Activated T-cell treated with anti-CD3 and anti-CD28 coated beads for 48 hours (primary cell): ENCODE results near the gene C5.

ENCODE experiments used
- DNase-seq: peaks from one replicate; pipeline ENCODE4 v3.0.0-alpha.2; 2020; ENCODE audit warnings: low read depth

Gene C5

DNA sequence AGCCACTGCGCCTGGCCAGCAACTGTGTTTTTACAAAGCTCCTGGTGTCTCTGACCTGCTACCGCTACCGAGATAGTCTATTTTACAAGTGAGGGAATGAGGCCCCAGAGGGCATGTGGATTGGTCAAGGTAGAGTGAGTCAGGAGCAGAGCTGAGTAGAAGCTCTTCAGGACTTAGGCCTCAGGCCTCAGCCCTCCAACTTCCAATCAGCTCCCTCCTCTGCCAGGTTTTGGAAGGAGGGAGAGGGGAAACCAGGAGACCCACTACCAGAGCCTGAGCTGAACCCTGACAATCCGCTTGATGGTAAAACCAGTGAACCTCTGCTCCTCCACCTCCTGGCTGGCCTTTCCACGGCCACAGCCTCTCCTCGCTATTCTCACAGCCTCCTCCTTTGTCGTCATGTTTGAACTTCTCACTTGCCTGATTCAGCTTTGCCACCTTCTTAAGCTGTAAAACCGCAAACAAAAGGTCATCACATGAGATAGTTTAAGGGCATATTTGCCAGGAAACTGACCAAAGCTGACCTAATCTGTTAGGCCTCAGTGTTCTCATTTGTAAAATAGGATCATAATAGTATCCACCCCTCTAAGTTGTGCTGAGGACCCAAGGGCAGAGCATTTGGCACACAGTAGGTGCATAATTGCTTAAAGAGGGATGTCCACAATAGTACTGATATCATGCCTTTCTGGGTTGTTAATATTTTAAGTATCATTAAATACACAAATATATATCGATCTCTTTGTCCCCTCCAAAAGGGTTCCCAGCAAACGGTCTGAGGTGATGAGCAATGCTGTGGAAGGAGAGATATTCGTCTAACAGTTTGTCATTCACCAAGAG lies 125.2 kb downstream of the C5 start:
- no peak for DNase-seq

DNA sequence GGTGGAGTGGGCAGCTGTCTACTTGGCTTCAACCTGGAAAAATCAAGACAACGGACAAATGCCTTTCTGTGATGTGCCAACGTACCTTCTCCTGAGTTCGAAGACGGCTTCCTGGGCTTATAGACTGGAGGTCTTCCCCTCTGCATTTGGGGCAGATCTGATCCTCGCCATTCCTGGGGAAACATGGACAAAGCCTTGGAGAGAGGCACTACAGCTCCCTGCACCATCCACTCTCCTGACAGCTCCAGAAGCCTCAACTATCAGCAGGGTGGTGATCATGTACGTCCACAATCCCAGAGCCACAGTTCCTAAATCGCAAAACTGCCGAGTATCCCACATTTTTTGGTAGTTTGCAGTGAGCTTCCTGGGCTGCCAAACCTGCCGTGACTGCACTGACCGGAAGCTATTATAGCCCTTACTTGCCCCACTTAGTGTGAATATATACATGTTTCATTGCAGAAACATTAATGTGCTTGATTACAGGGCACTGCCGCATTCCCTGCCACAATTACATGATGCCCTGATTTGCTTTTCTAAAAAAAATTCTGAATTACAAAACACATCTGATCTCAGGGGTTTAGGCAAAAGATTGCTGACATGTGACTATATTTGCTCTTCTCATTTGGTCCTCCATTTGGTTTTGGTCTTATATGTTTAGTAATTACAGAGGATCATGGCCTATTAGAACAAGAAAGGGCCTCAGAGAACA lies 126.3 kb downstream of the C5 start:
- DNase-seq = no peak

DNA sequence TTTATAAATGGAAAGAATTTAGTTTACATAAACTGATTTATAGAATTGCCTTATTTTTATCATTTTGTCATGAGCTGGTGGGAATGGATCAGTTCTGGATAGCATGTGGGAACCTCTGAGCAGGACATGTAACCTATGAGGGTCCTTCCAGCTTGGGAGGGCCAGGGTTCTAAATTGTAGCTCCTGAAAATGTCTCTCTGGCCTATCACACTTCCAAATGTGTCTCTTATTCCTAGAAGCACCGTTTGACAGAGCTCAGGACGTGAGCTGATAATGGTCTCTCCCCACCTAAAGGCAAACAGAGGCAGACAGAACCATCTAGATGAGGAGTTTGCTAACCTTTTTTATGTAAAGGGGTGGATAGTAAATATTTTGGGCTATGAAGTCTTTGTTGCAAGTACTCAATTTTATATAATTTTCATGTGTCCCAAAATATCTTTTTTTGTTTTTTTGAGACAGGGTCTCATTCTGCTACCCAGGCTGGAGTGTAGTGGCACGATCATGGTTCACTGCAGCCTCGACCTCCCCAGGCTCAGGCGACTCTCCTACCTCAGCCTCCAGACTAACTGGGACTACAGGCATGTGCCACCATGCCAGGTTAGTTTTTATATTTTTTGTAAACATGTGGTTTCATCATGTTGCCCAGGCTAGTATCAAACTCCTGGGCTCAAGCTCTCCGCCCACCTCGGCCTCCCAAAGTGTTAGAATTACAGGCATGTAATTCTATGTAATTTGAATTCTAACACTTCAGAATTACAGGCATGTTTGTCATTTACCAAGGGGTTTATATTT lies 127.5 kb downstream of the C5 start:
- no peak for DNase-seq

DNA sequence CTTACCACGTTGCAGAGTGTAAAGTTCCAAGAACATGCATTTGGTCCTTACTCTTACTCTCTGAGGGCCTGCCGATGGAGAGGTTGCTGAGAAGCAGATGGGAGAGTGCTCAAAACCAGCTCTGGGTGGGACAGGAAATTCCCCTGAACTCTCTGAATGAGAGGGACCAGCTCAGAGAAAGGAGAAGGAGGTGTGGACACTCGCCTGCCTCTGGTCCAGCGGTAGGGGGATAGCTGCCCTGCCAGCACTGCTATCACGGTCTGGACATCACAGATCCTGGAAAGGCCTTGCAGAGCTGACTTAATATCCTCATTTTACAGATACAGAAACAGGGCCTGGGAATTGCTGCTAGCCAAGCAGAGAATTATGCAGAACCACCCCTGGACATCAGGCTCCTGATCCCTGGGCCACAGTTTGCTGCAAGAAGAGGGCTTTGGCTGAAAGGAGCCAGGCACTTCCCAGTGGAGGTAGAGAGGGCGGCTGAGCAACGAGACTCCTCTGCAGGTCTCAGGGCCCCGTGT lies 128.4 kb downstream of the C5 start:
- DNase-seq = no peak

DNA sequence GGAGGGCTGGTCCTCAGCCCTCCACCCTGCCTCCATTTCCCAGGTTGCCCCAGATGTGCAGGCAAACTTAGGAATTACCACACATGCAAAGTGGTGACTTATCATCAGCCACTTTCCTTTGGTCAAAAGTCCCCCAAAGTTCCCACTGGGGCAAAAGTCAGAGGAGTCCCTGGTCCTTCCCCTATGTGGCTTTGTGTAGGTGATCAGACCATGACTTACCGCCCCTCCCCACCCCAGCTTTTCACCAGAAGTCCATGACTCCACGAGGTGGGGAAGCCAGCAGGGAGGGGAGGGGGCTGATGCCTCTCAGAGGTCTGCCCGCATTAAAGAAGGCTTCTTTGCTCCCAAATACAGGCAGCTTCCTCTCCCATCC lies 129.3 kb downstream of the C5 start:
- no peak for DNase-seq

DNA sequence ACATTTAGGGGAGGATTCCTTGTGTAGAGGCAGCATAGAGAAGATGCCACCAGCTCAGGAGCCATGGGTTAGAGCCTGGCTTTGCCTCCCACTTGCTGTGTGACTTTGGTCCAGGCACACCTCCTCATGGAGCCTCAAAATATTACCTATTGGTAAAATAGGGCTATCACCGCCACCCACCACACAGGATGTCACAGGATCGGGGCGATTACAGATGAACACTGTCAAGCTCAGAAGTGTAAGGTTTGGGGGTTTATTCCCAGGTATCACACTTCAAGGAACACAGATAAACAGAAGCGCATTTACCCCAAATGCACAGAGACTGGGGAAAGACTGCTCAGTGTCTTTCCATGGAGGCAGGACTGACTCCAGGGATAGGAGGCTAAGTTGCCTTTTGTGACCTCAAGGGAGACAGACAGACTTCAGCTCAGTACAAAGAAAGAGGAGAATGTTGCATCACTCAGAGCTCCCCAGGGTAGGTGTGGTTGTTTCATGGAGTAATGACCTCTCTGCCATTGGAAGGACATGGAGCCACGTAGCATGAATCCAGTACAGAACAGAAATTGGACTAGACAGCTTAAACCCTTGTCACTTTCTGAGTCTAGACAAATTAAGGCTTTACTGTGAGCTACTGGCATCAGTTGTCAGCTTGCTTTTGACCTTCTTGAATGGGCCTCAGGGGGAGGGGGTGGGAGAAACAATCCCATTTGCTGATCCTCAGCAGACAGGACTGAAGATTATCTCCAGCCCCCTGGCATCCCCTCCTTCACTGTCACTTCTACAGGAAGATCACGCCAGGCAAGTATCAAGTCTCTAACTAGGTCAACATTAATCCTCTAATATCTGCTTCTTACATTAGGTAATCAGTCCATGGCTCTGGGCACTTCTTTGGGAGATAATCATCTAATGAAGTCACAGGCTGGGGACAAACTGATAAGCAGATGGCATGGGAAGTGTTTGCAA lies 130.0 kb downstream of the C5 start:
- DNase-seq = no peak

DNA sequence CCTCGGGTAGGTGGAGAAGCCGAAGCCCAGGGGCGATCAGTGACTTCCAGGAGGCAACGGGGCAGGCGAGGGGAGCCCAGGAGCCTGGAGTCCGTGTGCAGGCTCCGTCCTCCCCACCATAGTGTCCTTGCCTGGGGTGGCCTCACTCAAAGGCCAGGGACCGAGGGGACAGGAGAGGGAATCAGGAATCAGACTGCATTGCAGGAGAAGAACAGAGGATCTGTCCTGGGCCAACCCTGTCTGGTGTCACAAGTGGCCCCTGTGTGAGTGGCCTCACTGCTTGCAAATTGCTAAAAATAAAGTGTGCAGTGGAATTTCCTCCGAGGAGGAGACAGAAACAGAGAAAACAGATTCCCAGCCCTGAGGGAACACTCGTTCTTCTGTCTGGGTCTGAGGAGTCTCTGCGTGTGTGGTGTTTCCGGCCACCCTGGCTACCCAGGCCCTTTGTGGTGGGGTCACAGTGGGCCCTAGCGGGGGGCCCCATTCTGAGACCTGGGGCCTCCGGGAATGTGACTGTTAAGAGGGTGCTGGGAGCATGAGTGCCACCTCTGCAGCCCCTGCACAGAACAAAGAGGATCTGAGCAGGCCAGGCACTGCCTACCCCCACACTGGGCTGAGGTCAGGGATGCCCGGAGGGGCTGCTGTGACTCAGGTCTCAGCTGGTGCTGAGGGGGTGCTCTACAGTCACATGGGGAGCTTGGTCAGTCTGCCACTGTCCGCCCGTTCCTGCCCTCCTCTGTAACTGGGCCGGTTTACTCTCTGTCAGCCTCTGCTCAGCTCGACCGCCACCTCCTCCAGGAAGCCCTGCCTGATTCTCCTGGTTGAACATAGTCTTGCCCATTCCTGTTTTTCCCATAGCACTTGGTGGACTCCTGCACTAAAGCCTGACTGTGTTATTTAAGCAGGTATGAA lies 130.9 kb downstream of the C5 start:
- no peak for DNase-seq

DNA sequence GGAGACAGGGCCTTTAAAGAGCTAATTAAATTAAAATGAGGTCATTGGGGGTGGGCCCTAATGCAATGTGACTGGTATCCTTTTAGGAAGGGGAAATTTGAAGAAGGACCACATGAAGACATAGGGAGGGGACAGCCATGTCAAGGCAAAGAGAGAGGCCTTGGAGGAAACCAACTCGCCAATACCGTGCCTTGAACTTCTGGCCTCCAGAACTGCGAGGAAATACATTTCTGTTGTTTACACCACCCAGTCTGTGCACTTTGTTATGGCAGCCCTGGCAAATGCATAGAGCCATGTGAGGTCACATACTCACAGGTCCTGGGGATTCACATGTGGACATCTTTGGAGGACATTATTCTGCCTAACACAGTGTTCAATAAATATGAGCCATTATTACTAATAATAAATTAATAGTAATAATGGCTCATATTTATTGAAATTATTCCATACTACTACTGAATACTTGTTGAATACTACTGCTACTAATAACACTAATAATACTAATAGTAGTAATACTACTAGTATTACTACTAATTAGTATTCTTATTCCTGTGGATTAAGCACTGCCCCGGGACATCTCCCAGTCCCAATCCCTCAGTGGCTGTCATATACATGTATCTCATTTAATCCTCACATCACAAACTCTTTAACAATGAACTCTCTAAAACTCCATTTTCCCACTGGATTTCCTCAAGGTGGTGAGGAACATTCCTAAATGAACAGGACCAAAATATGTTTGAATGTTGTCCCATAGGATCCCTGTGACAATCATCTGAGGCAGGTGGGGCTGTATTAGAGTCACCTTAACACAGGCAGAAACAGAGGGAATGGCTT lies 131.9 kb downstream of the C5 start:
- DNase-seq = no peak

DNA sequence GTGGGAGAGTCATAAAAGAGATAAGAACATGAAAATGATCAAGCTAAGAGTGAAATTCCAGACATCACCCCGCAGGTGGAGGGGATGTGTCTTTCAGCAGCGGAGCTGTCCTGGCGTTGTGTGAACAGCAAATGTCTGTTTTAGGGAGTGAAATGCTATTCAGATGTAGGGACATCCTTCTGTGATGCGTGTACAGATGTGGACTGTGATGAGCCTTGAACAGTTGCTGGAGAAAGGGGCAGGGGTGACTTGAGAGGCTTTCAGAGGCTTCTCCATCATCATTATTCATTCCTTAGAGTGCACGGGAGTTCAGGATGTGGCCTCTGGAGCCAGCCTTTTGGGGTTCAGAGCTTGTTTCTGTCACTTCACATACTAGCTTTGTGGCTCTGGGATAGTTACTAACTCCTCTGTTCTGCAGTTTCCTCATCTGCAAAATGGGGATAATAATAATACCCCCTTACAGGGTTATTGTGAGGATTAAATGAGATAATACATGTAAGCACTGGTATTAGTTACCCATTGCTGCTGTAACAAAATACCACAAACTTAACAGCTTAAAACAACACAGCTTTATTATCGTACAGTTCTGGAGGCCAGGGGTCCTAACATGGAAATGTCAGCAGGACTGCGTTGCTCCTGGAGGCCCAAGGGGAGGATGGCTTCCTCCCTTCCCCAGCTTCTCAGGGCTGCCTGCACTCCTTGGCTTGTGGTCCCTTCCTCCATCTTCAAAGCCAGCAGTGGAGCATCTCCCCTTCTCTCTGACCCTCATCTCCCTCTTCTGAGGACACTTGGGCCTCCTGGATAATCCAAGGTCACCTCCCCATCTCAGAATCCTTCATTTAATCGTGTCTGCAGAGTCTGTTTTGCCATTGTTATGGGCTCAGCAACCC lies 132.8 kb downstream of the C5 start:
- DNase-seq = no peak

DNA sequence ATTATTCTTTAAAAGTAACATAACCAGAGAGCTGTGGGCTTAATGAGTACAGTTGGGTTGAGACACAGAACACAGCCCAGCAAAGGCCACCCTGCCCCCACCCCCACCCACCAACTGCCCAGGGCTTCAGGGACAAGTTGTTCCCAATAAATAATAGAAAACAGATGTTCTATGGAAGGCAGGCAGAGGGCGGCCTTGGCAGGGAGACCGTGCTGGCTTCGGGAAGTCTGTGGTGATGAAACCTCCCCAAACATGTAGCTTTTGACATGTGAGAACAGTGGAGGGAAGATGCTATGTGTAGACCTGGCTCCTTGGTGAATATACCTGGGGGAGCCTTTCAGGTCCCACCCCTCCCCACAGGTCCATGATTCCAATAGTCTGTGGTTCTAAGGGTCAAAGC lies 133.5 kb downstream of the C5 start:
- no peak for DNase-seq

DNA sequence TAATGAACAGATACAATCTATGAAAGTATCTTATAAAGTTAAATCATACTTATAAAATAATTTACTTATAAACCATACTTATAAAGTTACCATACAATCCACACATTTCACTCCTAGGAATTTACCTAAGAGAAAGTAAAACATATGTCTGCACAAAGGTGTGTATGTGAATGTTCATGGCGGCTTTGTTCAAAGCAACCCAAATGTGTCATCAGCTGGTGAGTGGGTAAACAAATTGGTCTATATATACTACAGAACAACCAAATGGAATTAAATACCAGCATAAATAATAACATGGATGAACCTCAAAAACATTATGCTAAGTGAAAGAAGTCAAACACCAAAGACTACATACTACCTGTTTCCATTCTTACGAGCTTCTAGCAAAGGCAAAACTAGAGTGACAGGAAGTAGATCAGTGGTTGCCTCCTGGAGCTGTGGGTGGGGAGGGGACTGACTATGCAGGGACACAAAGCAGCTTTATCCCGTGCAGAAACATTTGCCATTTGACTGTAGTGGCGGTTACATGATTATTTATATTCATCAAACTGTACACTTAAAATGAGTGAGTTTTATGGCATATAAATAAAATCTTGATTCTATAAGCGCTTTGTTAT lies 134.1 kb downstream of the C5 start:
- DNase-seq = no peak

DNA sequence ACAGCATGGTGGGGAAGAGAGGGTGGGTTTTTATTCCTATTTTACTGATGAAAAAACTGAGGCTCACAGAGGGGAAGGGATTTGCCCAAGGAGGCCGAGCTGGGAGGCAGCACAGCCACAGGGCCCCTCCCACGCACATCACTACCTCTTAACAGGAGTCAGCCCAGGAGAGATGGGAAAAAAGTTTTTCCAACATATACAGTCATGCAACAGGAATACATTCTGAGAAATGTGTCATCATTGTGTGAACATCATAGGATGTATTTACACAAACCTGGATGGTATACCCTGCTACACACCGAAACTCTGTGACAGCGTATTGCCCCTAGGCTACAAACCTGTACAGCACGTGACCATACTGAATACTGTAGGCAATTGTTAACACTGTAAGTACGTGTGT lies 135.1 kb downstream of the C5 start:
- DNase-seq = no peak

DNA sequence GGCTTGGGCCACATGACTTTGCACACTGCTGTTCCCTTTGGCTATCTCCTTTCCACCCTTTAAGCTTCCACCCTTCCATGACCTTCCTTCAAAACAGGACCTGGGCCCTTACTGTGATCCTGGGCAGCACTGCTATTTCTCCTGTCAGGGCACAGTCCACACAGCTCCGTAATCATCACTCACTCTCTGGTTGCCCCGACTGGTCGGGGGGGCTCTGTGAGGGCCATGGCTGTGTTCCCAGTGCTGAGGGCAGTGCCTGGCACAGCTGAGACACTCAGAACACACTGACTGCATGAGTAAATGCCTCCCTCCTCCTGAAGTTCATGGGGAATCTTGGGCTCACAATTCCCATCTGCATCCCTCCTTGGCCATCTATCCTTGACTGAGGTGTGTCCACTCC lies 135.7 kb downstream of the C5 start:
- DNase-seq = no peak

DNA sequence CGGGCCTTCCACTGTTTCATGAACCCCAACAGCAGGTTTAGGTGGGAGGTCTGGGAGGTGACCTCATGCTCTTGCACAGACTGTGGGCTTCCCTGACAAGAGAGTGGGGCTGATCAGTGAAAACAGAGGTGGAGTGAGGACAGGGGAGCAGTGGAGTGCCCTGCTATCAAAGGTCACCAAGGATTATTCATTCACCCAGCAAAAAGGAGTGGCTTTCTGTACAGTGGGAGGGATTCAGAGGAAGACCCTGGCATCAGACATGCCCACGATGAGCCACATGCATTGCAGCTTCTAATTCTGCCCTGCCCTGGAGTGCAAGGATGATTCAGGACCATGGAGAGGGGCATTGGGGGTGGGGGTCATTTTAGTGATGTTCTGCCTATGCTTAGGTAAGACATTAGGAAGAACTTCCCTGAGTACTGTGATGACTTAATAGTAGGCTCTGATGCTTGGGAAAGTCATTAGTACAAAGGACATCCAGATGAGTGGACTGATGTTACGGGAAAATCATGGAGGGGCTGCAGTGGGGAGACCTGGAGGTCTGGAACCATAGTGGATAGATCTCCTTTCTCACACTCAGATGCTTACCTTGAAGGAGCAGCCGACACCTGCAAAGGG lies 136.3 kb downstream of the C5 start:
- DNase-seq = no peak

DNA sequence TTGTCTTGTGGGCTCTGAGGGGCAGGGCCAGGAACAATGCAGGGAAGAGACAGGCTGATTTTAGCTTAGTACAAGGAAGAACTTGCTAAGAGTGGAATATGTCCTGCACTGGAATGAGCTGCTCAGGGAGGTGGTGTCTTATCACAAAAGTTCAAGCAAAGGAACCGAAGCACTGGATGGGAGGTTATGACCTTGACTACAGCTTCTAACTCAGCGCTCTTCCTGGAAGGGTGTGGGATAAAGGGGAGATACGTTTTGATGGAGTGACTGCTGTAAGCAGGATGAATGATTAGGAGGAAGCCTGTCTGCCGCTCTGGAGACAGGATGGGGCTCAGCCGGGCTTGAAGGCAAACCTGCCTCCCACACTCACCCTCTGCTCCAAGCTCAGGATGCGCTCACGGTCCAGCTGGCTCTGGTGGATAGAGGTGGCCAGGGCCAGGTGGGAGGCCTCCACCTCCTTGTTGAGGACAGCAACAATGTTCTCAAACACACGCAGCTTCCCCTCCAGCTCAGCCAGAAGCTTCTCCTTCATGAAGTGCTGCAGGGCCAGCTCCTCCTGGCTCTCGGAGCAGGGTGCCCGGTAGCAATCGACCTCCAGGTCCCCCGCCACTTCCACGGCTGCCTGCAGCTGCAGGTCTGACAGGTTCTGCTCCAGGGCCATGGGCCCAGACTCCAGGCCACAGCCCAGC lies 137.0 kb downstream of the C5 start:
- no peak for DNase-seq

DNA sequence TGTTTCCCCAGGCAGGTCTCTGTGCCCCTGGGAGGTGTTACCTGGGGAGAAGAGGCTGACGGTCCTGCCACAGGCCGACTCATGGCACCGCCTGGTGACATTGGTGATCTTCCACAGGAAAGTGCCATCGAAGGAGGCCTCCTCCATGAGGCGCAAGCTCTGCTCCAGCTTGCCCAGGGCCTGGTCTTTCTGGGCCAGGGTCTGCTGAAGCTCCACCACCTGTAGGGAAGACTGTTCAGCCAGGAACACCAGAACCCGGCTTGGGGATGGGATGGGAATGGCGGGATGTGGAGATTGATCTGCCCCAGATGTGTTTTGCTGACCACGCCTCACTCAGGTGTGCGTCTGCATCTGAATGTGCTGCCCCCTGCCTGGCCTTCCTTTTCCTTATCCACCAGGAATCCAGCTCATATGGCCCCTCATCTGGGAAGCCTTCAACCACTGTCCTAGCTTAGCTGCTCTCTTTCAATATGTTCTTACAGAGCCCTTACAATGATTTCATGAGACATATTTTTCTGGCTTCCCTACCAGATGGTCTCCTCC lies 138.7 kb downstream of the C5 start:
- DNase-seq = no peak

DNA sequence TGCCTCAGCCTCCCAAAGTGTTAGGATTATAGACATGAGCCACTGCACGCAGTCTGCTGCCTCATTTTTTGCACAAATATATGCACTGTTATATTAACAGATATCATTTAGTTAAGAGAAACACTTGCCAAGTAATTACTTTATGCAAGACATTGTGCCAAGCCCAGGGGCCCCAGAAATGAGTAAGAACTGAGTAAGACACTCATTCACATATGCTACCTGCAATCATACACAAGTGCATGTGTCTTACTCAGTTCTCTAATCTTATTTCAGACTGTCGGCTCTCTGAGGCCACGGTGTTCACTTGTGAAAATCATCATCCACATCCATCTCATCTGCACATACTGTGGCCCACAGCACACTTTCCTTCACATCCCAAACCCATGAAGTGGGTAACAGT lies 139.4 kb downstream of the C5 start:
- no peak for DNase-seq
